ENCODE results near the gene SHROOM4.

The SHROOM4 gene

GRCh38 chrX:50736656-50737055, 77.3 kb downstream of the SHROOM4 start:
- H3K4me3 ChIP-seq (ENCODE audit: low read depth, low read length): no peak overlapping the region
- no peaks in the 10 kb centered on the region for H3K79me2 ChIP-seq (ENCODE audit: control insufficient read depth, insufficient read depth, low read length, unreplicated experiment)
- no peak overlapping the region for H2AFZ ChIP-seq (ENCODE audit: low read length, unreplicated experiment)
- no peaks in the 10 kb centered on the region for H3K27me3 ChIP-seq (ENCODE audit: insufficient read depth, low read length)
- no peaks in the 10 kb centered on the region for H3K36me3 ChIP-seq (ENCODE audit: insufficient read depth, low read length)
- H3K4me1 ChIP-seq (ENCODE audit: control insufficient read depth, insufficient read depth, low read length, unreplicated experiment): no peaks in the 10 kb centered on the region
- H3K27ac ChIP-seq (ENCODE audit: low read depth, low read length): no peak overlapping the region

DNA sequence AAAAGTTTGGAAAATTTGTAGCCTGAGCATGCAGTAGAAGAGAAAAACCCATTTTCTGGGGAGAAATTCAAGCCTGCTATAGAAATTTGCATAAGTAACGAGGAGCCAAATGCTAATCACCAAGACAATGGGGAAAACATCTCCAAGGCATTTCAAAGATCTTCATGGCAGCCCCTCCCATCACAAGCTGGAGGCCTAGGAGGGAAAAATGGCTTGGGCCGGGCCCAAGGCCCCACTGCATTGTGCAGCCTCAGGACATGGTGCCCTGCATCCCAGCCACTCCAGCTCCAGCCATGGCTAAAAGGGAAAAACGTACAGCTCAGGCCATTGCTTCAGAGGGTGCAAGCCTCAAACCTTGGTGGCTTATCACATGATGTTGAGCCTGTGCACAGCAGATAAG, 87.7 kb downstream of the SHROOM4 start:
- Histone ChIP-seq H2AFZ (ENCODE audit: low read length, unreplicated experiment) (no peak overlapping the region), H3K79me2 (ENCODE audit: control insufficient read depth, insufficient read depth, low read length, unreplicated experiment) (no peaks in the 10 kb centered on the region), H3K4me1 (ENCODE audit: control insufficient read depth, insufficient read depth, low read length, unreplicated experiment) (peaks cover 9% of the 10 kb centered on the region), H3K4me3 (ENCODE audit: low read depth, low read length) (no peak overlapping the region), H3K27me3 (ENCODE audit: insufficient read depth, low read length) (no peaks in the 10 kb centered on the region), H3K36me3 (ENCODE audit: insufficient read depth, low read length) (no peaks in the 10 kb centered on the region), H3K27ac (ENCODE audit: low read depth, low read length) (no peak overlapping the region)

DNA sequence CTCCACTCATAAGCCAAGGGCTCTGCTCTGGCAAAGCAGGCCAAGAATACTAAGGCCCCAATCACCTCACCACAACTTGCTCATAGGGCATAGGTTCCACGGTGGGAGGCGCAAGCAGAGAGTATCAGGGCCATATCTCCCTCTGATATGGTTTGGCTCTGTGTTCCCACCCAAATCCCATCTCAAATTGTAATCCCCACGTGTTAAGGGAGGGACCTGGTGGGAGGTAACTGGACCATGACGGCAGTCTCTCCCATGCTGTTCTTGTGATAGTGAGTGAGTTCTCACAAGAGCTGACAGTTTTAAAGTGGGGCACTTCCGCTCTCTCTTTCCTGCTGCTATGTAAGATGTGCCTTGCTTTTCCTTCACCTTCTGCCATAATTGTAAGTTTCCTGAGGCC, 88.7 kb downstream of the SHROOM4 start:
- H3K4me1 ChIP-seq (ENCODE audit: control insufficient read depth, insufficient read depth, low read length, unreplicated experiment): peaks cover 9% of the 10 kb centered on the region
- H3K27ac ChIP-seq (ENCODE audit: low read depth, low read length): no peak overlapping the region

GRCh38 chrX:50723006-50723405, 91.0 kb downstream of the SHROOM4 start:
- H3K27ac ChIP-seq (ENCODE audit: low read depth, low read length): no peak overlapping the region
- no peaks in the 10 kb centered on the region for H3K79me2 ChIP-seq (ENCODE audit: control insufficient read depth, insufficient read depth, low read length, unreplicated experiment)
- H3K4me3 ChIP-seq (ENCODE audit: low read depth, low read length): no peak overlapping the region
- no peaks in the 10 kb centered on the region for H3K36me3 ChIP-seq (ENCODE audit: insufficient read depth, low read length)
- H2AFZ ChIP-seq (ENCODE audit: low read length, unreplicated experiment): no peak overlapping the region
- peaks cover 9% of the 10 kb centered on the region for H3K4me1 ChIP-seq (ENCODE audit: control insufficient read depth, insufficient read depth, low read length, unreplicated experiment)
- no peaks in the 10 kb centered on the region for H3K27me3 ChIP-seq (ENCODE audit: insufficient read depth, low read length)

More for the DNA sequence above, 88.7 kb downstream of the SHROOM4 start:
- Histone ChIP-seq H3K27me3 (ENCODE audit: insufficient read depth, low read length) (no peaks in the 10 kb centered on the region), H2AFZ (ENCODE audit: low read length, unreplicated experiment) (no peak overlapping the region), H3K4me3 (ENCODE audit: low read depth, low read length) (no peak overlapping the region), H3K36me3 (ENCODE audit: insufficient read depth, low read length) (no peaks in the 10 kb centered on the region), H3K79me2 (ENCODE audit: control insufficient read depth, insufficient read depth, low read length, unreplicated experiment) (no peaks in the 10 kb centered on the region)

DNA sequence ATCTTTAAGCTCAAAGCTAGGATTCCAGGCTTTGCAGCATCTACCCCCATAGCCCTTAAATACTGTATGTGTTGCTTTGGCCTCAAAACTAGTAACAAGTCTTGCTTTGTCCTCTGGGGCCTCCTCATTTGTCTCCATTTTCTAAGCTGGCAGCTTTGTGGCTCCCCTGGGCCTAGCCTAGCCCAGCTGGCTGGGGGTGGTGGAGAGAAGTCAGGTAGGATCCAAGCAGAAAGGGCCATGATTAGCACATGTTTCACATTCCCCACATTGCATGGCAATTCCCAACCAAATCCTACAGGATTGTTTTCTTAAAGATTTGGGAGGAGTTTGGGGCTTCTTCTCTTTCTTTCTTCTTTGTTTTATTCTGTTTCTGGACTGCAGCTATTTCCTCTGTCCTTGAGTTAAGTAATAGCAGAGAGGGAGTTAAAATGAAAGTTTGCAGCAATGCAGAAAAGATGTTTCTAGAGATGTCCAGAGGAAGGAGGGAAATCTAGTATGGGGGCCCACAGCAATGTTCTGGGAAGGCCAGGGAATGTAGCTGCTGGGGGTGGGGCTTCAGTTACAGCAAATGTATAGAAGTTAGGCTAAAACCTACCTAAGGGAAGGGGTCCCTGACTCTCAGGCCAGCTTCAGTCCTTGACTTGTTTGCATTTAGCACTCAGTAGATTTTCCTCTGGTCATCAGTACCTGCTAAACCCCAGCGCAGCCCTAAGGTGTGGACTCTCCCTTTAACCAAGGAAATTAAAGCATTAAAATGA, 92.1 kb downstream of the SHROOM4 start:
- Histone ChIP-seq H3K4me1 (ENCODE audit: control insufficient read depth, insufficient read depth, low read length, unreplicated experiment) (peaks cover 9% of the 10 kb centered on the region), H3K79me2 (ENCODE audit: control insufficient read depth, insufficient read depth, low read length, unreplicated experiment) (no peaks in the 10 kb centered on the region), H3K27me3 (ENCODE audit: insufficient read depth, low read length) (no peaks in the 10 kb centered on the region), H3K36me3 (ENCODE audit: insufficient read depth, low read length) (no peaks in the 10 kb centered on the region), H2AFZ (ENCODE audit: low read length, unreplicated experiment) (no peak overlapping the region), H3K4me3 (ENCODE audit: low read depth, low read length) (no peak overlapping the region), H3K27ac (ENCODE audit: low read depth, low read length) (no peak overlapping the region)

GRCh38 chrX:50719614-50720013, 94.4 kb downstream of the SHROOM4 start:
- H3K27me3 ChIP-seq (ENCODE audit: insufficient read depth, low read length): no peaks in the 10 kb centered on the region

GRCh38 chrX:50718776-50719175, 95.2 kb downstream of the SHROOM4 start:
- no peaks in the 10 kb centered on the region for H3K27me3 ChIP-seq (ENCODE audit: insufficient read depth, low read length)
- no peaks in the 10 kb centered on the region for H3K36me3 ChIP-seq (ENCODE audit: insufficient read depth, low read length)
- H3K4me1 ChIP-seq (ENCODE audit: control insufficient read depth, insufficient read depth, low read length, unreplicated experiment): peaks cover 9% of the 10 kb centered on the region
- H3K27ac ChIP-seq (ENCODE audit: low read depth, low read length): no peak overlapping the region
- H2AFZ ChIP-seq (ENCODE audit: low read length, unreplicated experiment): no peak overlapping the region
- H3K4me3 ChIP-seq (ENCODE audit: low read depth, low read length): no peak overlapping the region
- H3K79me2 ChIP-seq (ENCODE audit: control insufficient read depth, insufficient read depth, low read length, unreplicated experiment): no peaks in the 10 kb centered on the region

More at GRCh38 chrX:50719614-50720013, 94.4 kb downstream of the SHROOM4 start:
- H3K36me3 ChIP-seq (ENCODE audit: insufficient read depth, low read length): no peaks in the 10 kb centered on the region
- peaks cover 9% of the 10 kb centered on the region for H3K4me1 ChIP-seq (ENCODE audit: control insufficient read depth, insufficient read depth, low read length, unreplicated experiment)
- no peak overlapping the region for H3K27ac ChIP-seq (ENCODE audit: low read depth, low read length)
- H3K79me2 ChIP-seq (ENCODE audit: control insufficient read depth, insufficient read depth, low read length, unreplicated experiment): no peaks in the 10 kb centered on the region
- H2AFZ ChIP-seq (ENCODE audit: low read length, unreplicated experiment): no peak overlapping the region
- no peak overlapping the region for H3K4me3 ChIP-seq (ENCODE audit: low read depth, low read length)

- no peaks in the 10 kb centered on the region for H3K27me3 ChIP-seq (ENCODE audit: insufficient read depth, low read length)
- no peak overlapping the region for H3K27ac ChIP-seq (ENCODE audit: low read depth, low read length)
- no peak overlapping the region for H2AFZ ChIP-seq (ENCODE audit: low read length, unreplicated experiment)
- no peak overlapping the region for H3K4me3 ChIP-seq (ENCODE audit: low read depth, low read length)
- no peaks in the 10 kb centered on the region for H3K79me2 ChIP-seq (ENCODE audit: control insufficient read depth, insufficient read depth, low read length, unreplicated experiment)
- no peaks in the 10 kb centered on the region for H3K4me1 ChIP-seq (ENCODE audit: control insufficient read depth, insufficient read depth, low read length, unreplicated experiment)
- H3K36me3 ChIP-seq (ENCODE audit: insufficient read depth, low read length): no peaks in the 10 kb centered on the region
These were observed 97.3 kb downstream of the SHROOM4 start for GRCh38 chrX:50716706-50717105.

- no peaks in the 10 kb centered on the region for H3K36me3 ChIP-seq (ENCODE audit: insufficient read depth, low read length)
- H3K79me2 ChIP-seq (ENCODE audit: control insufficient read depth, insufficient read depth, low read length, unreplicated experiment): no peaks in the 10 kb centered on the region
- no peaks in the 10 kb centered on the region for H3K27me3 ChIP-seq (ENCODE audit: insufficient read depth, low read length)
- no peak overlapping the region for H3K27ac ChIP-seq (ENCODE audit: low read depth, low read length)
- no peak overlapping the region for H2AFZ ChIP-seq (ENCODE audit: low read length, unreplicated experiment)
- H3K4me3 ChIP-seq (ENCODE audit: low read depth, low read length): no peak overlapping the region
- H3K4me1 ChIP-seq (ENCODE audit: control insufficient read depth, insufficient read depth, low read length, unreplicated experiment): no peaks in the 10 kb centered on the region
These were observed 101.2 kb downstream of the SHROOM4 start for GRCh38 chrX:50712777-50713176.

DNA sequence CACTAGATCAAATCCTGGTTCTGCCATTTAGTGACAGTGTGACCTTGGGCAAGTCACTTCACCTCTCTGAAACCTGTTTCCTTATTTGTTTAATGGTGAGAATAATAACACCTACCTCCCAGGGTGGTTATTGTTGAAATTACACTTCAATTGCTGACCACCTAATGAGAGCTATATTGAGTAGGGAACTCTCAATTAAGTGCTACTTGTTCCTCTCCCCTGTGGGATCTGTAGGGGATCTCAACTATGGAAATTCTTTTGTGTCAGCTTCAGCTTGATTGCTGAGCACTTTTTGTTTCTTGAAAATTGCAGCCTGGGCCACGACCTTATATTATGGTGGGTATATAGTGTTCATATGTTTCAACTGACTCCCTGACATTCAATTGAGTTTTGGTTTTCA, 102.1 kb downstream of the SHROOM4 start:
- Histone ChIP-seq H3K4me1 (ENCODE audit: control insufficient read depth, insufficient read depth, low read length, unreplicated experiment) (no peaks in the 10 kb centered on the region), H3K4me3 (ENCODE audit: low read depth, low read length) (no peak overlapping the region), H3K36me3 (ENCODE audit: insufficient read depth, low read length) (no peaks in the 10 kb centered on the region), H3K27ac (ENCODE audit: low read depth, low read length) (no peak overlapping the region), H2AFZ (ENCODE audit: low read length, unreplicated experiment) (no peak overlapping the region), H3K27me3 (ENCODE audit: insufficient read depth, low read length) (no peaks in the 10 kb centered on the region), H3K79me2 (ENCODE audit: control insufficient read depth, insufficient read depth, low read length, unreplicated experiment) (no peaks in the 10 kb centered on the region)

DNA sequence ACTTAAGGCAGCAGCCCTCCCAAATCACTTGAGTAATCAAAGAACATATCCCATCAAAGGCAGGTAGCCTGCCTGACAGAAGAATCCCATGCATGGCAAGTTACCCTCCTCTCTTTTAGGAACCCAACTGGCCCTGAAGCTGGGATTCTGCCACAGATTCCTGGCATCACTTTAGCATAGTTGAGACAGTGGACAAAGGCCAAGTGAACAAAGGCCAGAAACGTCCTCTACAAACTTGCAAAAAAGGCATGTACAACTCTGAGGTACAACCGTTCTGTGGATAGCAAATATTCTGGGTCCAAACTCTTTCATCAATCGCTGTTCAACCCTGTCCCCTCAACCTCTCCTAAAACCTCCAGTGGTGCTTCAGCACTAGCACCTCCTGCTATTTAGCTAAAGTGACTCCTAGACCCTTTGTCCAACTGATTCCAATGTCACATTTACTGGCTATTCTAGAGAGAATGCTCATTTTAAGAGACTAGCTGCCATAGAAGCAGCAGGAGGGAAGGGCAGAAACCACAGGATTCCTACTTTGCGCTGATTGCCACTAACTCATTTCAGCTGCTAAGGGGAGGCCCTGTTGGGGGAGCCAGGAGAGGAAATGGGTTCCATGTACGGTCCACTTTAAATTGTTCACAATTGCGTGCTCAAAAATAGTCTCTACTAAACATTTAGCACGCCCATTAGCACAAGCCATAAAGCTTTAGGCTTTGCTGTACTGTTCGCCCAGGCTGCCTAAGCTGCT, 105.9 kb downstream of the SHROOM4 start:
- no peak overlapping the region for H3K27ac ChIP-seq (ENCODE audit: low read depth, low read length)
- H2AFZ ChIP-seq (ENCODE audit: low read length, unreplicated experiment): no peak overlapping the region
- H3K4me3 ChIP-seq (ENCODE audit: low read depth, low read length): no peak overlapping the region
- no peaks in the 10 kb centered on the region for H3K27me3 ChIP-seq (ENCODE audit: insufficient read depth, low read length)
- no peaks in the 10 kb centered on the region for H3K36me3 ChIP-seq (ENCODE audit: insufficient read depth, low read length)
- H3K79me2 ChIP-seq (ENCODE audit: control insufficient read depth, insufficient read depth, low read length, unreplicated experiment): no peaks in the 10 kb centered on the region
- peaks cover 14% of the 10 kb centered on the region for H3K4me1 ChIP-seq (ENCODE audit: control insufficient read depth, insufficient read depth, low read length, unreplicated experiment)
